Breast epithelium (tissue), 4 donors: Measurements from ENCODE around the gene STEAP3. TPM values are rescaled to one million over a fixed set of nuclear protein-coding genes. Genes with fewer than 3 reads are reported as not detected.
A peak's percentile ranks its signal among the peaks of the same experiment; 100 is the strongest.

ENCODE experiments used
- DNase-seq, 2 donors: peaks; one replicate each; pipeline ENCODE4 v3.0.0-alpha.2; 2019; ENCODE audit warnings: low spot score in 2 of 2
- H3K27ac ChIP-seq, 2 donors: fragments of 200-600 bp; sonication (generic) in 1 of 2; one replicate each; pipeline ENCODE4 v1.5.1; 2016 to 2019; ENCODE audit warnings: mild to moderate bottlenecking in 1 of 2
- H3K27me3 ChIP-seq, 2 donors: fragments of 200-600 bp; sonication (generic) in 1 of 2; one replicate each; pipeline versions ENCODE4 v1.5.1 to v1.6.0; 2017 to 2019; ENCODE audit warnings: control low read depth in 1 of 2, mild to moderate bottlenecking in 1 of 2
- H3K36me3 ChIP-seq: fragments of 200-600 bp; one replicate; pipeline ENCODE4 v1.5.1; 2019
- H3K4me1 ChIP-seq, 2 donors: fragments of 200-600 bp; sonication (generic); one replicate each; pipeline ENCODE4 v1.5.1; 2016 to 2019; ENCODE audit warnings: control low read depth in 1 of 2
- H3K4me3 ChIP-seq, 3 donors: fragments of 200-600 bp; sonication (generic); 1 replicate in 2 of 3; 2 replicates in 1 of 3; pipeline ENCODE4 v1.5.1; 2016 to 2019; ENCODE audit warnings: mild to moderate bottlenecking in 3 of 3, moderate library complexity in 2 of 3
- H3K9me3 ChIP-seq, 2 donors: fragments of 200-600 bp; sonication (generic) in 1 of 2; one replicate each; pipeline ENCODE4 v1.5.1; 2016 to 2019; ENCODE audit warnings: control low read depth in 1 of 2
- CTCF ChIP-seq, 3 donors: fragments of 450-650 bp; IDR thresholded peaks; one replicate each; pipeline ENCODE4 v1.5.1; 2016 to 2017; ENCODE audit warnings: antibody characterized with exemption in 3 of 3, mild to moderate bottlenecking in 3 of 3, moderate library complexity in 3 of 3
- POLR2A ChIP-seq: fragments of 450-650 bp; IDR thresholded peaks from one replicate; pipeline ENCODE4 v1.6.1; 2016; ENCODE audit warnings: antibody characterized with exemption, mild to moderate bottlenecking, moderate library complexity
- POLR2AphosphoS5 ChIP-seq, 3 donors: sonication (generic); formaldehyde crosslinking; IDR thresholded peaks; one replicate each; pipeline ENCODE4 v1.6.1; 2017; ENCODE audit warnings: antibody characterized with exemption in 3 of 3
- intact Hi-C: fragments of 100-400 bp; cut with DNase I; formaldehyde crosslinking; loops from one replicate; pipeline ENCODE4 v1.15.1; 2023; ENCODE audit warnings: low total_unique reads
- total RNA-seq, 3 donors: library from RNA; depleted of rRNA; stranded (reverse); fragments of >200 nt; gene quantifications; one replicate each; pipeline ENCODE4 v1.1.0, GENCODE V29; 2016

The STEAP3 gene
- total RNA-seq, 3 donors from 2014 or later, result 11.2 to 52.2 (median 49.8) TPM

GRCh38 chr2:119197529-119198239, 25.9 kb upstream of the STEAP3 start:
- H3K27ac ChIP-seq, result no peak overlapping the region
- no peaks in the 10 kb centered on the region for H3K9me3 ChIP-seq
- H3K27me3 ChIP-seq, result no peaks in the 10 kb centered on the region

DNA sequence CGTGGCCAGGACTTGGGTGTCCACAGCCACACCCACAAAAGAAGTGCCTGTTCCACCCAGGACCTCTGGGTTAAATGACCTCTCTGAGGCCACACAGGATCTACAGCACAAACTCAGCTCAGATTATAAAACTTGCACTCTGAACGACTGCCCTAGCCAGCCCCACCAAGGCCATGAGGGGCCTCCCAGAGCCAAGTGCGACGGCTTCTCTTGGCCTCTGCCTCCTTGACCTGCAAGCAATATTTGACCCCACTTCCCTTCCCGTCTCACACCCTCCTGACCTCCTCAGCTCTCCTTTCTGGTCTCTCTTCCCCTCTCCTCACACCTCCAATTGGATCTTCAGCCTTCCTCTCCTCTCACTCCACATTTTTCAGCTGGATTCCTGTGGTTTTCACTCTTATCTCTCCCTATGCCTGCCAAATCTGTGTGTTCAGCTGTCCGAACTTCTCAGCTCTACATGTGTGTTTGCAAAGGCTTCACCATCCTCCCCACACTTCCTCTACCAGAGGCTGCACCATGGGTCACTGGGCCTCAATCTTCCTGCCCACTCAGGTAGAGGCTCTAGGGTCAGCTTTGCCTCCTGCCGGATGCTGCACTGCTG, 25.3 kb upstream of the STEAP3 start:
- TF ChIP-seq CTCF (IDR thresholded peaks at IDR 0.05), result no peak
- no peak for TF ChIP-seq POLR2AphosphoS5 (IDR thresholded peaks at IDR 0.05)
- TF ChIP-seq POLR2A, result no peak
- H3K9me3 ChIP-seq, result no peaks in the 10 kb centered on the region
- no peaks in the 10 kb centered on the region for H3K36me3 ChIP-seq
- intact Hi-C loops, result no loop called here
- no peak overlapping the region for H3K27ac ChIP-seq
- H3K27me3 ChIP-seq, result no peaks in the 10 kb centered on the region
- no peak for DNase-seq
- no peaks in the 10 kb centered on the region for H3K4me1 ChIP-seq
- no peak overlapping the region for H3K4me3 ChIP-seq

More at GRCh38 chr2:119197529-119198239, 25.9 kb upstream of the STEAP3 start:
- Histone ChIP-seq H3K4me3 (no peak overlapping the region), H3K4me1 (no peaks in the 10 kb centered on the region), H3K36me3 (no peaks in the 10 kb centered on the region)
- intact Hi-C loops, result no loop called here
- DNase-seq, result no peak
- TF ChIP-seq POLR2AphosphoS5 (IDR thresholded peaks at IDR 0.05), result no peak
- TF ChIP-seq CTCF (IDR thresholded peaks at IDR 0.05), result no peak
- TF ChIP-seq POLR2A, result no peak

DNA sequence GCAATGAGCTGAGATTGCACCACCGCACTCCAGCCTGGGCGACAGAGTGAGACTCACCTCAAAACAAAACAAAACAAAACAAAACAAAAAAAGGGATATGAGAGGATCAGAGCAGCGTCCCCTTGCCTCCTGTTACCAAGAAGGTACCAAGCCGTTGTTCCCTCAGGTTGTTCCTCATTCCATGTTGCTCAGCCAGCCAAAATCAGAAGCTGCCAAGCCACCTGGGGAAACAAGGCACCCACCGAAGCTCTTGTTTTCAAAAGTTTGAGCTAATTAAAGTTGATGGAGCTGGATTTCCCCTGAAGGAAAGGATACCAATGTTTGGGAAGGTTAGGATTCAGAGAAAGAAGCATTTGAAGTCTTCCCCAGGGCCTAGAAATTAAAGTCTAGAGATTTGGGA, 21.8 kb upstream of the STEAP3 start:
- DNase-seq, result peak in 1 of 2 donors; percentile 57
- TF ChIP-seq CTCF (IDR thresholded peaks at IDR 0.05) (no peak), POLR2AphosphoS5 (IDR thresholded peaks at IDR 0.05) (no peak), POLR2A (no peak)
- intact Hi-C loops, result no loop called here

GRCh38 chr2:119202610-119203310, 20.9 kb upstream of the STEAP3 start:
- no peak for DNase-seq
- peaks cover 0 to 7% of the 10 kb centered on the region in 2 donors for H3K4me1 ChIP-seq
- H3K4me3 ChIP-seq, result no peak overlapping the region
- TF ChIP-seq CTCF (IDR thresholded peaks at IDR 0.05) (no peak), POLR2A (no peak), POLR2AphosphoS5 (IDR thresholded peaks at IDR 0.05) (no peak)
- peak overlapping the region; percentile 41 to 63 for H3K27ac ChIP-seq
- no peaks in the 10 kb centered on the region for H3K36me3 ChIP-seq
- intact Hi-C loops, result no loop called here
- no peaks in the 10 kb centered on the region for H3K27me3 ChIP-seq
- no peaks in the 10 kb centered on the region for H3K9me3 ChIP-seq

More for the DNA sequence above, 21.8 kb upstream of the STEAP3 start:
- H3K4me1 ChIP-seq, result peaks cover 0 to 7% of the 10 kb centered on the region in 2 donors
- H3K27me3 ChIP-seq, result no peaks in the 10 kb centered on the region
- no peaks in the 10 kb centered on the region for H3K9me3 ChIP-seq
- H3K27ac ChIP-seq, result peak overlapping the region; percentile 41 to 63
- H3K4me3 ChIP-seq, result no peak overlapping the region
- no peaks in the 10 kb centered on the region for H3K36me3 ChIP-seq

GRCh38 chr2:119204525-119204924, 19.1 kb upstream of the STEAP3 start:
- TF ChIP-seq POLR2AphosphoS5 (IDR thresholded peaks at IDR 0.05) (no peak), POLR2A (no peak), CTCF (IDR thresholded peaks at IDR 0.05) (no peak)
- Histone ChIP-seq H3K36me3 (no peaks in the 10 kb centered on the region), H3K4me3 (no peak overlapping the region), H3K27ac (peak overlapping the region in 1 of 2 donors; percentile 79), H3K9me3 (no peaks in the 10 kb centered on the region), H3K27me3 (no peaks in the 10 kb centered on the region), H3K4me1 (peaks cover 0 to 7% of the 10 kb centered on the region in 2 donors)
- intact Hi-C loops, result no loop called here
- no peak for DNase-seq
